IMR-90 (cell line): ENCODE results near the gene ZFAND2B. TPM values are rescaled to one million over a fixed set of nuclear protein-coding genes. Genes with fewer than 3 reads are reported as not detected.

Source experiments
- ATAC-seq: fragments of 200-7000 bp; cut with Tn5 transposase; 2 replicates; pipeline ENCODE4 v1.9.1; 2020; ENCODE audit warnings: low read depth, mild to moderate bottlenecking, moderate library complexity
- BruUV-seq: library from RNA; stranded (reverse); fragments of 400-500 nt; replicated peaks from 2 replicates; lab custom pipeline; 2021; lab: Mats Ljungman, UMichigan
- CTCF ChIA-PET: fragments of 300-600 bp; formaldehyde crosslinking; extraction: SDS; loops from one replicate; lab custom pipeline; 2021; ENCODE audit warnings: antibody characterized with exemption; lab: Yijun Ruan, JAX
- POLR2A ChIA-PET: fragments of 300-600 bp; sonication (Branson Sonifier 250); formaldehyde crosslinking; loops from one replicate; lab custom pipeline; 2022; ENCODE audit warnings: antibody characterized with exemption; ENCODE audit not compliant: unreplicated experiment; lab: Charles Lee
- DNase-seq: peaks from one replicate; pipeline ENCODE4 v3.0.0; 2013
- H2AFZ ChIP-seq: replicated peaks from 2 replicates; pipeline ENCODE3; 2013; ENCODE audit warnings: low read length, mild to moderate bottlenecking; ENCODE audit not compliant: poor library complexity
- H2AK5ac ChIP-seq: 2 replicates; pipeline ENCODE4 v1.6.1; 2013; ENCODE audit warnings: low read depth, low read length, inconsistent platforms
- H2AK9ac ChIP-seq: replicated peaks from 2 replicates; pipeline ENCODE3; 2013; ENCODE audit warnings: mild to moderate bottlenecking, low read depth, low read length, moderate library complexity; ENCODE audit not compliant: poor library complexity
- H2BK120ac ChIP-seq: 2 replicates; pipeline ENCODE4 v1.6.1; 2013; ENCODE audit warnings: low read depth, low read length, inconsistent platforms
- H2BK15ac ChIP-seq: 3 replicates; pipeline ENCODE4 v1.6.1; 2013; ENCODE audit warnings: low read depth, low read length, inconsistent platforms
- H2BK20ac ChIP-seq: 2 replicates; pipeline ENCODE4 v1.6.1; 2013; ENCODE audit warnings: low read depth, mild to moderate bottlenecking, inconsistent platforms, low read length, moderate library complexity
- H2BK5ac ChIP-seq: 2 replicates; pipeline ENCODE4 v1.6.1; 2013; ENCODE audit warnings: mild to moderate bottlenecking, low read depth, low read length, inconsistent platforms; ENCODE audit not compliant: poor library complexity, severe bottlenecking
- H3K14ac ChIP-seq: replicated peaks from 2 replicates; pipeline ENCODE4 v1.6.1; 2013; ENCODE audit warnings: low read depth, low read length, inconsistent platforms
- H3K18ac ChIP-seq: 2 replicates; pipeline ENCODE4 v1.6.1; 2013; ENCODE audit warnings: low read depth, low read length, control low read depth
- H3K23ac ChIP-seq: 2 replicates; pipeline ENCODE4 v1.6.1; 2013; ENCODE audit warnings: low read depth, low read length, inconsistent platforms
- H3K27ac ChIP-seq: 2 replicates; pipeline ENCODE4 v1.5.1; 2013; ENCODE audit warnings: mild to moderate bottlenecking, control low read depth, low read length; ENCODE audit not compliant: insufficient read depth
- H3K27me3 ChIP-seq: 2 replicates; pipeline ENCODE4 v1.6.1; 2013; ENCODE audit warnings: low read length; ENCODE audit not compliant: control insufficient read depth, insufficient read depth
- H3K36me3 ChIP-seq: 2 replicates; pipeline ENCODE4 v1.6.1; 2013; ENCODE audit warnings: low read length, mixed read lengths; ENCODE audit not compliant: control insufficient read depth, insufficient read depth
- H3K4ac ChIP-seq: 2 replicates; pipeline ENCODE4 v1.6.1; 2013; ENCODE audit warnings: low read depth, low read length, inconsistent platforms
- H3K4me1 ChIP-seq: 2 replicates; pipeline ENCODE4 v1.6.1; 2013; ENCODE audit warnings: low read length, mixed read lengths; ENCODE audit not compliant: control insufficient read depth, insufficient read depth
- H3K4me2 ChIP-seq: 2 replicates; pipeline ENCODE4 v1.6.1; 2013; ENCODE audit warnings: low read depth, mild to moderate bottlenecking, control low read depth, low read length, moderate library complexity
- H3K4me3 ChIP-seq: 2 replicates; pipeline ENCODE4 v1.5.1; 2013; ENCODE audit warnings: low read depth, mild to moderate bottlenecking, control low read depth, low read length, moderate library complexity; ENCODE audit not compliant: insufficient read depth
- H3K56ac ChIP-seq: 2 replicates; pipeline ENCODE4 v1.6.1; 2013; ENCODE audit warnings: low read length, inconsistent platforms; ENCODE audit not compliant: insufficient read depth; ENCODE audit errors: extremely low read depth
- H3K79me1 ChIP-seq, 2 experiments: 2 replicates each; pipeline ENCODE4 v1.6.1; 2013; ENCODE audit warnings: low read length in 2 of 2, inconsistent platforms in 1 of 2, low read depth in 1 of 2
- H3K9ac ChIP-seq: 2 replicates; pipeline ENCODE4 v1.6.1; 2013; ENCODE audit warnings: low read depth, low read length, control low read depth
- H3K9me1 ChIP-seq: 2 replicates; pipeline ENCODE4 v1.6.1; 2013; ENCODE audit warnings: low read length, inconsistent platforms; ENCODE audit not compliant: insufficient read depth
- H3K9me3 ChIP-seq: 2 replicates; pipeline ENCODE4 v1.6.1; 2013; ENCODE audit warnings: low read length; ENCODE audit not compliant: control insufficient read depth, insufficient read depth
- H4K20me1 ChIP-seq: 2 replicates; pipeline ENCODE4 v1.6.1; 2013; ENCODE audit warnings: low read length, inconsistent platforms; ENCODE audit not compliant: insufficient read depth
- H4K5ac ChIP-seq: 2 replicates; pipeline ENCODE4 v1.6.1; 2013; ENCODE audit warnings: mild to moderate bottlenecking, low read depth, low read length, control low read depth
- H4K8ac ChIP-seq, 2 experiments: 2 replicates each; pipeline ENCODE4 v1.6.1; 2013; ENCODE audit warnings: low read depth in 2 of 2, low read length in 2 of 2, control low read depth in 1 of 2, inconsistent platforms in 1 of 2
- H4K91ac ChIP-seq: 2 replicates; pipeline ENCODE4 v1.6.1; 2013; ENCODE audit warnings: low read depth, low read length, inconsistent platforms; ENCODE audit not compliant: insufficient read depth
- BHLHE40 ChIP-seq: fragments of 150-350 bp; IDR thresholded peaks from 2 replicates; pipeline ENCODE4 v1.6.1; 2016; ENCODE audit warnings: mild to moderate bottlenecking, low read depth, low read length
- CEBPB ChIP-seq: IDR thresholded peaks from 2 replicates; pipeline ENCODE4 v1.6.1; 2012; ENCODE audit warnings: low read depth, low read length, improper control_type of control experiment
- CHD1 ChIP-seq: IDR thresholded peaks from 2 replicates; pipeline ENCODE4 v1.6.1; 2012; ENCODE audit warnings: low read depth, low read length, improper control_type of control experiment
- MAFK ChIP-seq: IDR thresholded peaks from 2 replicates; pipeline ENCODE4 v1.6.1; 2012; ENCODE audit warnings: low read depth, low read length, improper control_type of control experiment
- MAZ ChIP-seq: IDR thresholded peaks from 2 replicates; pipeline ENCODE4 v1.6.1; 2012; ENCODE audit warnings: low read depth, mild to moderate bottlenecking, low read length, improper control_type of control experiment, moderate library complexity, borderline replicate concordance
- NFE2L2 ChIP-seq: fragments of 150-350 bp; IDR thresholded peaks from 2 replicates; pipeline ENCODE4 v1.6.1; 2016; ENCODE audit warnings: low read depth, mild to moderate bottlenecking, low read length
- POLR2A ChIP-seq: IDR thresholded peaks from 2 replicates; pipeline ENCODE4 v1.6.1; 2012; ENCODE audit warnings: mild to moderate bottlenecking, low read depth, low read length
- RCOR1 ChIP-seq: IDR thresholded peaks from 2 replicates; pipeline ENCODE4 v1.6.1; 2012; ENCODE audit warnings: mild to moderate bottlenecking, low read length, improper control_type of control experiment; ENCODE audit not compliant: insufficient replicate concordance
- RFX5 ChIP-seq: IDR thresholded peaks from 2 replicates; pipeline ENCODE4 v1.8.0; 2012; ENCODE audit warnings: low read depth, mild to moderate bottlenecking, low read length, moderate library complexity
- SMC3 ChIP-seq: fragments of 150-350 bp; IDR thresholded peaks from 2 replicates; pipeline ENCODE4 v1.6.1; 2016; ENCODE audit warnings: low read depth, mild to moderate bottlenecking, antibody characterized with exemption, low read length, moderate library complexity
- WGBS, 2 experiments: methylation state at CpG; one replicate each; pipeline versions ENCODE4 v1.1.5 to v1.1.7; 2013; ENCODE audit warnings: missing lambda C conversion rate in 2 of 2; ENCODE audit not compliant: insufficient read length in 1 of 2; ENCODE audit errors: extremely low coverage in 2 of 2; 5-methylcytosine and 5-hydroxymethylcytosine counted together
- dilution Hi-C: fragments of 300-500 bp; cut with HindIII; formaldehyde crosslinking; loops from one replicate; pipeline ENCODE4 v1.14.3; 2018; ENCODE audit warnings: low sequenced_read_pairs; ENCODE audit not compliant: unreplicated experiment
- in situ Hi-C: fragments of 300-500 bp; cut with MboI; formaldehyde crosslinking; loops from 3 replicates; pipeline ENCODE4 v1.14.3; 2019; ENCODE audit warnings: low sequenced_read_pairs, inconsistent platforms, mixed read lengths
- intact Hi-C: fragments of 100-400 bp; cut with micrococcal nuclease; formaldehyde crosslinking; loops from 2 replicates; pipeline ENCODE4 v1.10.0; 2022
- polyA plus RNA-seq, 3 experiments: library from polyadenylated mRNA; depleted of rRNA; stranded (reverse); fragments of >200 nt; gene quantifications; 2 replicates each; pipeline ENCODE4 v1.2.3, GENCODE V29; 2012; ENCODE audit warnings: low replicate concordance in 1 of 3
- total RNA-seq: library from RNA; depleted of rRNA; stranded (reverse); fragments of >200 nt; gene quantifications from 2 replicates; pipeline ENCODE4 v1.2.3, GENCODE V29; 2012
- TF ChIP-seq, protein P1 (sequence below): conservative IDR thresholded peaks from 2 replicates; pipeline ENCODE4 v1.5.1; 2012; ENCODE audit warnings: mild to moderate bottlenecking, low read depth, low read length, improper control_type of control experiment
- TF ChIP-seq, protein P2 (sequence below): fragments of 150-350 bp; IDR thresholded peaks from 2 replicates; pipeline ENCODE4 v1.6.1; 2016; ENCODE audit warnings: low read depth, mild to moderate bottlenecking, low read length, moderate library complexity, borderline replicate concordance
- TF ChIP-seq, protein P3 (sequence below): fragments of 150-350 bp; IDR thresholded peaks from 2 replicates; pipeline ENCODE4 v1.6.1; 2017; ENCODE audit warnings: mild to moderate bottlenecking, antibody characterized with exemption, low read length, low read depth

The ZFAND2B gene
- total and polyA plus RNA-seq, 2 of the 4 experiments (the other 2 are of a cell fraction): 25.5 to 38.3 TPM

DNA sequence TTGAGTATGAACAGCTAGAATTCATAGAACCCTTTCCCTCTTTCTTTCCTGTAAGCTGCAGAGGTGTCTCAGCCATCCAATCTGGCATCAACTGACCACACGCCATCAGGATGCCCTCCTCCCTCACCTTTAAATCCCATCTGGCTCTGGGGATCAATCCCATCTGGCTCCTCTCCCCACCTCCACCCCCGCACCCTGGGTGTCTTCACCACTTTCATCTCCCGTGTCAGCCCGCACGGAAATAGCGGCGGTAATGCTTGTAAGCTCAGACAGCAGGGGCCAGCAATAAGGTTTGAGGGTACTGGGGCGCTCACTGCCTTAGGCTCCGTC lies 46.0 kb downstream of the ZFAND2B start:
- 0 out of 2 replicates have a peak, but pooled peaks cover 8% of the 10 kb centered on the region for H4K20me1 ChIP-seq
- ChIA-PET POLR2A (no interaction called here), CTCF (interaction anchor here (0.6 kb wide), 1 partner anchor 37 kb away, joined by 3 read pairs; no protein-coding TSS in a partner anchor)
- H3K14ac ChIP-seq: no peak overlapping the region
- BruUV-seq: no TSS peak
- peak overlapping the region; percentile 57; the same call in 1 of the 2 replicates for H3K4me3 ChIP-seq
- peak overlapping the region; percentile 5 for H2AK9ac ChIP-seq
- peaks cover 6 to 15% of the 10 kb centered on the region in 2 experiments; a peak in 3 of 4 replicates for H3K79me1 ChIP-seq
- intact Hi-C loops (no loop called here), in situ Hi-C loops (no loop called here), dilution Hi-C loops (no loop called here)
- peaks cover 14% of the 10 kb centered on the region; the same call in 1 of the 2 replicates for H3K36me3 ChIP-seq
- H4K91ac ChIP-seq: no peak overlapping the region
- no peak overlapping the region for H2BK5ac ChIP-seq
- H3K9me3 ChIP-seq: no peaks in the 10 kb centered on the region
- H3K4me1 ChIP-seq: peaks cover 40% of the 10 kb centered on the region
- peak overlapping the region; percentile 8; the same call in 1 of the 2 replicates for H2BK120ac ChIP-seq
- H2BK20ac ChIP-seq: no peak overlapping the region
- H3K9ac ChIP-seq: no peak overlapping the region
- DNase-seq: no peak
- no peak for ATAC-seq
- H3K27me3 ChIP-seq: peaks cover 13% of the 10 kb centered on the region
- H3K4me2 ChIP-seq: peak overlapping the region; percentile 96
- TF ChIP-seq BHLHE40 (no peak), MAFK (no peak), SMC3 (no peak), RCOR1 (no peak), POLR2A (no peak), CHD1 (no peak), RFX5 (no peak), NFE2L2 (no peak), MAZ (no peak), CEBPB (no peak)
- TF ChIP-seq, protein P1, sequence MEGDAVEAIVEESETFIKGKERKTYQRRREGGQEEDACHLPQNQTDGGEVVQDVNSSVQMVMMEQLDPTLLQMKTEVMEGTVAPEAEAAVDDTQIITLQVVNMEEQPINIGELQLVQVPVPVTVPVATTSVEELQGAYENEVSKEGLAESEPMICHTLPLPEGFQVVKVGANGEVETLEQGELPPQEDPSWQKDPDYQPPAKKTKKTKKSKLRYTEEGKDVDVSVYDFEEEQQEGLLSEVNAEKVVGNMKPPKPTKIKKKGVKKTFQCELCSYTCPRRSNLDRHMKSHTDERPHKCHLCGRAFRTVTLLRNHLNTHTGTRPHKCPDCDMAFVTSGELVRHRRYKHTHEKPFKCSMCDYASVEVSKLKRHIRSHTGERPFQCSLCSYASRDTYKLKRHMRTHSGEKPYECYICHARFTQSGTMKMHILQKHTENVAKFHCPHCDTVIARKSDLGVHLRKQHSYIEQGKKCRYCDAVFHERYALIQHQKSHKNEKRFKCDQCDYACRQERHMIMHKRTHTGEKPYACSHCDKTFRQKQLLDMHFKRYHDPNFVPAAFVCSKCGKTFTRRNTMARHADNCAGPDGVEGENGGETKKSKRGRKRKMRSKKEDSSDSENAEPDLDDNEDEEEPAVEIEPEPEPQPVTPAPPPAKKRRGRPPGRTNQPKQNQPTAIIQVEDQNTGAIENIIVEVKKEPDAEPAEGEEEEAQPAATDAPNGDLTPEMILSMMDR: no peak
- TF ChIP-seq, protein P2, sequence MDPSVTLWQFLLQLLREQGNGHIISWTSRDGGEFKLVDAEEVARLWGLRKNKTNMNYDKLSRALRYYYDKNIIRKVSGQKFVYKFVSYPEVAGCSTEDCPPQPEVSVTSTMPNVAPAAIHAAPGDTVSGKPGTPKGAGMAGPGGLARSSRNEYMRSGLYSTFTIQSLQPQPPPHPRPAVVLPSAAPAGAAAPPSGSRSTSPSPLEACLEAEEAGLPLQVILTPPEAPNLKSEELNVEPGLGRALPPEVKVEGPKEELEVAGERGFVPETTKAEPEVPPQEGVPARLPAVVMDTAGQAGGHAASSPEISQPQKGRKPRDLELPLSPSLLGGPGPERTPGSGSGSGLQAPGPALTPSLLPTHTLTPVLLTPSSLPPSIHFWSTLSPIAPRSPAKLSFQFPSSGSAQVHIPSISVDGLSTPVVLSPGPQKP: no peak
- TF ChIP-seq, protein P3, sequence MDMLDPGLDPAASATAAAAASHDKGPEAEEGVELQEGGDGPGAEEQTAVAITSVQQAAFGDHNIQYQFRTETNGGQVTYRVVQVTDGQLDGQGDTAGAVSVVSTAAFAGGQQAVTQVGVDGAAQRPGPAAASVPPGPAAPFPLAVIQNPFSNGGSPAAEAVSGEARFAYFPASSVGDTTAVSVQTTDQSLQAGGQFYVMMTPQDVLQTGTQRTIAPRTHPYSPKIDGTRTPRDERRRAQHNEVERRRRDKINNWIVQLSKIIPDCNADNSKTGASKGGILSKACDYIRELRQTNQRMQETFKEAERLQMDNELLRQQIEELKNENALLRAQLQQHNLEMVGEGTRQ: no peak
- H2AFZ ChIP-seq: peak overlapping the region; percentile 93
- peak overlapping the region in 1 of 2 experiments; percentile 40; a peak in 1 of 4 replicates for H4K8ac ChIP-seq
- no peak overlapping the region for H3K56ac ChIP-seq
- no peak overlapping the region for H3K23ac ChIP-seq
- no peak overlapping the region for H3K18ac ChIP-seq
- peaks cover 30% of the 10 kb centered on the region for H3K9me1 ChIP-seq
- H3K4ac ChIP-seq: peak overlapping the region; percentile 35; the same call in 1 of the 2 replicates
- no peak overlapping the region for H2AK5ac ChIP-seq
- no peak overlapping the region for H3K27ac ChIP-seq
- WGBS, 2 experiments: 23% methylated on average over 7 of the region's 9 CpGs; no CpG with 5 or more reads in 1 of the 2 experiments
- H4K5ac ChIP-seq: no peak overlapping the region; the same call in 1 of the 2 replicates
- H2BK15ac ChIP-seq: no peak overlapping the region
